DOHH2 (cell line): Measurements from ENCODE around the gene GABRB2.

ENCODE experiments used
- H3F3A ChIP-seq: fragments of 200-600 bp; sonication (generic), shearing (Covaris generic); 2 replicates; pipeline ENCODE4 v1.6.0; 2016; ENCODE audit warnings: antibody characterized with exemption, mild to moderate bottlenecking; ENCODE audit not compliant: control insufficient read depth, insufficient read depth
- H3K27ac ChIP-seq: fragments of 200-600 bp; sonication (generic); 2 replicates; pipeline ENCODE4 v1.5.1; 2014; ENCODE audit warnings: low read depth, mild to moderate bottlenecking, low read length, moderate library complexity
- H3K27me3 ChIP-seq: fragments of 200-600 bp; sonication (generic); 2 replicates; pipeline ENCODE4 v1.6.1; 2014; ENCODE audit warnings: mild to moderate bottlenecking, low read length, mixed read lengths; ENCODE audit not compliant: control insufficient read depth
- H3K36me3 ChIP-seq: fragments of 200-600 bp; sonication (generic); 2 replicates; pipeline ENCODE4 v1.6.1; 2014; ENCODE audit warnings: mild to moderate bottlenecking, low read length, moderate library complexity, mixed read lengths; ENCODE audit not compliant: control insufficient read depth
- H3K4me1 ChIP-seq: fragments of 200-600 bp; sonication (generic); 2 replicates; pipeline ENCODE4 v1.6.1; 2014; ENCODE audit warnings: mild to moderate bottlenecking, low read length, mixed read lengths; ENCODE audit not compliant: control insufficient read depth
- H3K4me2 ChIP-seq: fragments of 200-600 bp; sonication (generic); 2 replicates; pipeline ENCODE4 v1.6.0; 2014; ENCODE audit warnings: mild to moderate bottlenecking, low read length, moderate library complexity
- H3K4me3 ChIP-seq: fragments of 200-600 bp; sonication (generic); 2 replicates; pipeline ENCODE4 v1.5.1; 2014; ENCODE audit warnings: mild to moderate bottlenecking, low read length, mixed read lengths
- H3K79me2 ChIP-seq: fragments of 200-600 bp; sonication (generic); 2 replicates; pipeline ENCODE4 v1.6.1; 2014; ENCODE audit warnings: mild to moderate bottlenecking, low read length, mixed read lengths; ENCODE audit not compliant: control insufficient read depth
- H3K9me2 ChIP-seq: fragments of 200-600 bp; sonication (generic); replicated peaks from 2 replicates; pipeline ENCODE4 v1.6.1; 2014; ENCODE audit warnings: mild to moderate bottlenecking, low read length, mixed read lengths; ENCODE audit not compliant: control insufficient read depth
- H3K9me3 ChIP-seq: fragments of 200-600 bp; sonication (generic); 2 replicates; pipeline ENCODE4 v1.6.1; 2014; ENCODE audit warnings: antibody characterized with exemption, low read length, mixed read lengths; ENCODE audit not compliant: control insufficient read depth, insufficient read depth
- H4K20me1 ChIP-seq: fragments of 200-600 bp; sonication (generic); 2 replicates; pipeline ENCODE4 v1.6.0; 2014; ENCODE audit warnings: low read depth, mild to moderate bottlenecking, antibody characterized with exemption, low read length, moderate library complexity; ENCODE audit not compliant: control insufficient read depth, insufficient read depth
- CTCF ChIP-seq: fragments of 200-600 bp; sonication (generic); IDR thresholded peaks from one replicate; pipeline ENCODE4 v1.5.1; 2014; ENCODE audit warnings: antibody characterized with exemption, mild to moderate bottlenecking, low read depth, low read length; ENCODE audit not compliant: poor library complexity, severe bottlenecking
- EZH2phosphoT487 ChIP-seq: fragments of 200-600 bp; sonication (generic); IDR thresholded peaks from 2 replicates; pipeline ENCODE4 v1.6.1; 2017; ENCODE audit warnings: borderline replicate concordance, mild to moderate bottlenecking, antibody characterized with exemption, low read length, moderate library complexity, mixed read lengths

The GABRB2 gene

GRCh38 chr5:161403121-161403520, 143.4 kb downstream of the GABRB2 start:
- Histone ChIP-seq H3K79me2 (no peaks in the 10 kb centered on the region), H3K4me1 (no peaks in the 10 kb centered on the region), H3K4me2 (no peak overlapping the region), H3K4me3 (no peak overlapping the region), H3K27ac (no peak overlapping the region), H3K36me3 (no peaks in the 10 kb centered on the region), H3K9me3 (no peaks in the 10 kb centered on the region), H4K20me1 (no peaks in the 10 kb centered on the region), H3K9me2 (no peaks in the 10 kb centered on the region), H3F3A (no peaks in the 10 kb centered on the region), H3K27me3 (no peaks in the 10 kb centered on the region)
- TF ChIP-seq EZH2phosphoT487: no peak

- no peaks in the 10 kb centered on the region for H4K20me1 ChIP-seq
- H3F3A ChIP-seq: no peaks in the 10 kb centered on the region
- H3K9me2 ChIP-seq: no peaks in the 10 kb centered on the region
- no peaks in the 10 kb centered on the region for H3K4me1 ChIP-seq
- TF ChIP-seq CTCF (no peak), EZH2phosphoT487 (no peak)
- no peak overlapping the region for H3K4me2 ChIP-seq
- no peak overlapping the region for H3K27ac ChIP-seq
- no peak overlapping the region for H3K4me3 ChIP-seq
- H3K36me3 ChIP-seq: no peaks in the 10 kb centered on the region
- no peaks in the 10 kb centered on the region for H3K79me2 ChIP-seq
- H3K27me3 ChIP-seq: no peaks in the 10 kb centered on the region
- no peaks in the 10 kb centered on the region for H3K9me3 ChIP-seq
These were observed 145.9 kb downstream of the GABRB2 start for GRCh38 chr5:161400583-161400982.

- Histone ChIP-seq H3K4me2 (no peak overlapping the region), H4K20me1 (no peaks in the 10 kb centered on the region), H3K27me3 (no peaks in the 10 kb centered on the region), H3K27ac (no peak overlapping the region), H3K9me2 (no peaks in the 10 kb centered on the region), H3F3A (no peaks in the 10 kb centered on the region), H3K4me1 (no peaks in the 10 kb centered on the region), H3K79me2 (no peaks in the 10 kb centered on the region), H3K9me3 (no peaks in the 10 kb centered on the region), H3K36me3 (no peaks in the 10 kb centered on the region), H3K4me3 (no peak overlapping the region)
- no peak for TF ChIP-seq CTCF
- TF ChIP-seq EZH2phosphoT487: no peak
These were observed 146.4 kb downstream of the GABRB2 start for GRCh38 chr5:161399996-161400562.

GRCh38 chr5:161397448-161397847, 149.1 kb downstream of the GABRB2 start:
- H4K20me1 ChIP-seq: no peaks in the 10 kb centered on the region
- H3K9me3 ChIP-seq: no peaks in the 10 kb centered on the region
- TF ChIP-seq EZH2phosphoT487 (no peak), CTCF (no peak)
- H3K9me2 ChIP-seq: no peaks in the 10 kb centered on the region
- no peak overlapping the region for H3K4me2 ChIP-seq
- no peaks in the 10 kb centered on the region for H3K27me3 ChIP-seq
- no peaks in the 10 kb centered on the region for H3F3A ChIP-seq
- H3K36me3 ChIP-seq: no peaks in the 10 kb centered on the region
- no peaks in the 10 kb centered on the region for H3K4me1 ChIP-seq
- H3K79me2 ChIP-seq: no peaks in the 10 kb centered on the region
- no peak overlapping the region for H3K4me3 ChIP-seq
- H3K27ac ChIP-seq: no peak overlapping the region
